ENCODE measurements around the gene BBC3. TPM values are rescaled to one million over a fixed set of nuclear protein-coding genes. Genes with fewer than 3 reads are reported as not detected.
"Not testable (repeated sequence)": the region's sequence is repeated elsewhere in the genome, so short reads cannot be mapped to it uniquely, and the experiment has no call there.

BBC3 gene, protein sequence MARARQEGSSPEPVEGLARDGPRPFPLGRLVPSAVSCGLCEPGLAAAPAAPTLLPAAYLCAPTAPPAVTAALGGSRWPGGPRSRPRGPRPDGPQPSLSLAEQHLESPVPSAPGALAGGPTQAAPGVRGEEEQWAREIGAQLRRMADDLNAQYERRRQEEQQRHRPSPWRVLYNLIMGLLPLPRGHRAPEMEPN
- total RNA-seq (1 to 10 TPM; 2.1 to 4.3 (median 4.0) TPM), polyA plus RNA-seq (3.4 TPM)
- long read RNA-seq, donor 1, partial matches to known transcripts: 0 of 3 reads
- long read RNA-seq, donor 1, other reads (novel, unspliced or antisense): 2 of 3 reads
- long read RNA-seq, donor 2, partial matches to known transcripts: 1 of 3 reads
- long read RNA-seq, donor 2, other reads (novel, unspliced or antisense): 2 of 3 reads
- long read RNA-seq, donor 3: 0 reads
- long read RNA-seq, donor 4, partial matches to known transcripts: 2 of 5 reads
- long read RNA-seq, donor 4, other reads (novel, unspliced or antisense): 0 of 5 reads

DNA sequence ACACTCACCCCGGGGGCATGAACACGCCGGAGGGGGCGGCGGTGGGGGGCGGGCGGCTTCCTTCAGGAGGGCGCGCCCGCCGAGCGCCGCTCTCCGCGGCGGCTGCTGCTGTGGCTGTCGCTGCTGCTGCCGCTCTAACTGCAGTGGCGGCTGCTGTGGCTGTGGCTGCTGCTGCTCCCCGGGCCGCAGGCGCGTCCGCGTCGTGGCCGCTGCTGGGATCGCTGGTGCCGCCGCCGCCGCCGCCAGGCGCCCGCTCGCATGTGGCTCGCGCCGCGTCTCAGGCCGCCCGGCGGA lies at the start of gene BBC3:
Gene BBC3, minus strand, starts transcription at position 279 of the 294 bp plus-strand sequence. CDS start 2,768 bp downstream, outside the sequence.
- intact Hi-C loops (cut with DNase I): no loop called here
- DNase-seq (no peak), ATAC-seq (no peak)
- Histone ChIP-seq H3K4me1 (ENCODE audit: control insufficient read depth, insufficient read depth, low read length) (peaks cover 6% of the 10 kb centered on the region), H3K9me3 (ENCODE audit: control insufficient read depth, low read length) (no peaks in the 10 kb centered on the region), H3K27me3 (ENCODE audit: control insufficient read depth, insufficient read depth) (no peaks in the 10 kb centered on the region), H3K27ac (ENCODE audit: low read length) (peak within 1 kb of the TSS; percentile 68), H3K4me3 (ENCODE audit: low read length) (peak within 1 kb of the TSS; percentile 89)
- WGBS: 0% methylated on average over 43 of the region's 43 CpGs

DNA sequence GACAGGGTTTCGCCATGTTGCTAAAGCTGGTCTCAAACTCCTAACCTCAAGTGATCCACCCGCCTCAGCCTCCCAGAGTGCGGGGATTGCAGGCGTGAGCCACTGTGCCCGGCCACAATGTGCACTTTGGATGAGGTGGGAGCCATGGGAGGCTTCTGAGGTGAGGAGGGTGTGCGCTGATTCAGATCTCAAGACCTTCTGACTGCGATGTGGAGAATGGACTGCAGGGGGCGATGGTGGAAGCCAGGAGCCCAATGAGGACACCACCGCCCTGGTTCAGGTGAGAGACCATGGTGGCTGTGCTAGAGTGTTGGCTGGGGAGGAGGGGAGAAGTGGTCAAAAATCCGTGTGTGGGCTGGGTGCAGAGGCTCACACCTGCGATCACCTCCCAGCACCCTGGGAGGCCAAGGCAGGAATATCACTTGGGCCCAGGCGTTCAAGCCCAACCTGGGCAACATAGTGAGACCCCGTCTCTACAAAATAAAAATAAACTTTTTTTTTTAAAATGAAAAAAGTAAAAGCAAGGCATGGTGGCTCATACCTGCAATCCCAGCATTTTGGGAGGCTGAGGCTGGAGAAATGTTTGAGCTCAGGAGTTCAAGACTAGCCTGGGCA lies 49.3 kb upstream of the BBC3 start:
- Histone ChIP-seq H3K9me3 (ENCODE audit: control insufficient read depth, low read length) (no peaks in the 10 kb centered on the region), H3K27me3 (ENCODE audit: control insufficient read depth, insufficient read depth) (no peaks in the 10 kb centered on the region), H3K27ac (ENCODE audit: low read length) (no peak overlapping the region), H3K4me3 (ENCODE audit: low read length) (no peak overlapping the region), H3K4me1 (ENCODE audit: control insufficient read depth, insufficient read depth, low read length) (no peaks in the 10 kb centered on the region)
- intact Hi-C loops (cut with DNase I): no loop called here
- DNase-seq (peak in 1 of 3 donors; percentile 74), ATAC-seq (no peak)
- 90% methylated on average over 13 of the region's 13 CpGs for WGBS

DNA sequence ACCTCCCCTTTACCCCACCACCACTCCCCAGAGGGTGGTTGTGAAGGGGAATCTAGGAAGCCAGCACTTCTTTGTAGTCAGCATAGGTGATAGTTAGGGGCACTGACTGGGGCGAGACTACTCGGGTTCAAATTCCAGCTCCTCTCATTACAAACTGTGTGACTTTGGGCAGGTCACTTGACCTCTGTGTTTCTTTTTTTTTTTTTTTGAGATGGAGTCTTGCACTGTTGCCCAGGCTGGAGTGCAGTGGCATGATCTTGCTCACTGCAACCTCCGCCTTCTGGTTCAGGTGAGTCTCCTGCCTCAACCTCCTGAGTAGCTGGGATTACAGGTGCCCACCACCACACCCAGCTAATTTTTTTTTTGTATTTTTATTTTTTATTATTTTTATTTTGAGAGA lies 45.5 kb upstream of the BBC3 start:
- not testable (repeated sequence) for H3K4me3 ChIP-seq (ENCODE audit: low read length); H3K9me3 ChIP-seq (ENCODE audit: control insufficient read depth, low read length); H3K27me3 ChIP-seq (ENCODE audit: control insufficient read depth, insufficient read depth); H3K4me1 ChIP-seq (ENCODE audit: control insufficient read depth, insufficient read depth, low read length); ATAC-seq; DNase-seq; H3K27ac ChIP-seq (ENCODE audit: low read length)
- intact Hi-C loops (cut with DNase I): loop anchor here in 1 of 4 donors (5.0 kb wide), 1 partner anchor 426 kb away; no protein-coding TSS in a partner anchor
- WGBS: 86% methylated on average over 3 of the region's 3 CpGs

DNA sequence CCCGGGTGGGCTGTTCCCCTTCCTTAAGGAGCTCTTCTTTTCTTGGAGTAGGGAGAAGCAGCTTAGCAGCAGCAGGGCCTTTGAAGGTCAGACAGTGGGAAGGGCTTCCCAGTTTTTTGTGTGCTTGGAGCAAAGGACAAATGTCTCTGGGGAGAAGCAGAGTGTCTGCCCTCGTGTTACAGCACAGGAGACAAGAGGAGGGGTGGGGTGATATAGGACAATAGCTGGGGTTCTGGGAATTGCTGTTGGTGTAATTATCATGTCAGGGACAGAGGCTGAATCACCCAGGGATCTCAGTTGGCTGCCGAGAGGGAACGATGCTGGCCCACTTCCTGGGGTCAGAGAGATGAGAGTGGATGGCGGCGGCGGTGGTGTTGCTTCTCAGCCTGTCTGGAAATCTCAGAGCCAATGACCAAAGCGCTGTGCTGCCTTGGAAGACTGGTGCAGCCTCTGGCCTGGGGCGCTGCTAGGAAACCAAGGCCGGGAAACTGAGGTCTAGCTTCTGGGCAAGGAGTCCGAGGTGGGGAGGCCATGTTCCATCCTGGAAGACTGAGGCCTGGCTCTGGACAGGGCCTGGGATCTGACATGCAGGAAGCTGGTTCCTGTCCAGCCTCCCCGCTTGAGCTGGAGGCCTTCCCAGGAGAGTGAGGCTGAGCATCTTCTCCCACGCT lies 44.9 kb upstream of the BBC3 start:
- H3K4me1 ChIP-seq (ENCODE audit: control insufficient read depth, insufficient read depth, low read length): no peaks in the 10 kb centered on the region

DNA sequence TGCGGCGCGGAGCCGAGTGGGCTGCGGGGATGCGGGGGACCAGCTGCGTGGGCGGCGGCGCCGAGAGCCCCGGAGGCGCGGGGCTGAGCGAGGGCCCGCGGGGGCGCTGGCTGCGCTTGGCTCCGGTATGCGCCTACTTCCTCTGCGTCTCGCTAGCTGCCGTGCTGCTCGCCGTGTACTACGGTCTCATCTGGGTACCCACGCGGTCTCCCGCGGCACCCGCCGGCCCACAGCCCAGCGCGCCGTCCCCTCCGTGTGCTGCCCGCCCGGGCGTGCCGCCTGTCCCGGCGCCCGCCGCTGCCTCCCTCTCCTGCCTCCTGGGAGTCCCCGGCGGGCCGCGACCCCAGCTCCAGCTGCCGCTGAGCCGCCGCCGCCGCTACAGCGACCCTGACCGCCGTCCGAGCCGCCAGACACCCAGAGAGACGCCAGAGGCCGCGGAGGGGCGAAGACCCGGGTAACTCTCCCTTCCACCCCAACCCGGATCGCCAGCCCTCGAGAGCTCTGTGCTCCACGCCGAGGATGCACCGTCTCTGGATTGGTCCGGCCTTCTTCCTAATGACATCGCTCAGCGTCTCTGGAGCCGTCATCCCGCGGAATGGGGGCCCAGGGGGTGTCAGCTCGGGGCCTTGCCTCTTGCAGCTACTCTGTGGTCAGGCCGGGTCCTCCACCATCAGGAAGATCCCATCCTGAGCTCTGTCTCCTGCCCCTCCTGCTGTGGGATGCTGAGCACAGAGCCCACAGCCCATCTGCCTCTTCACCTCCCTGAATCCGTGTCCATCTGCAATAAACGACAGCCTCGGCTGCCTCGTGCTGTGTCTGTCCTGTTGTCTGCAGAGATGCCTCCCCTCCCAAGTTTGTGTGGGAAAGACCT lies 44.1 kb upstream of the BBC3 start:
- Histone ChIP-seq H3K4me1 (ENCODE audit: control insufficient read depth, insufficient read depth, low read length) (no peaks in the 10 kb centered on the region), H3K27ac (ENCODE audit: low read length) (peak overlapping the region; percentile 27), H3K4me3 (ENCODE audit: low read length) (peak overlapping the region; percentile 61), H3K9me3 (ENCODE audit: control insufficient read depth, low read length) (no peaks in the 10 kb centered on the region), H3K27me3 (ENCODE audit: control insufficient read depth, insufficient read depth) (no peaks in the 10 kb centered on the region)
- ATAC-seq: peak; percentile 0 to 1
- intact Hi-C loops (cut with DNase I): loop anchor here in 1 of 4 donors (5.0 kb wide), 1 partner anchor 427 kb away; no protein-coding TSS in a partner anchor
- 5% methylated on average over 81 of the region's 82 CpGs for whole genome bisulfite sequencing
- peak in 2 of 3 donors; percentile 63 to 79 for DNase-seq

More for the DNA sequence above, 44.9 kb upstream of the BBC3 start:
- Histone ChIP-seq H3K9me3 (ENCODE audit: control insufficient read depth, low read length) (no peaks in the 10 kb centered on the region), H3K27me3 (ENCODE audit: control insufficient read depth, insufficient read depth) (no peaks in the 10 kb centered on the region), H3K27ac (ENCODE audit: low read length) (peak overlapping the region; percentile 27), H3K4me3 (ENCODE audit: low read length) (no peak overlapping the region)
- DNase-seq (peak; percentile 68 to 83 (median 82)), ATAC-seq (peak in 1 of 2 donors; percentile 1)
- intact Hi-C loops (cut with DNase I): loop anchor here in 1 of 4 donors (5.0 kb wide), 1 partner anchor 426 kb away; no protein-coding TSS in a partner anchor
- WGBS: 42% methylated on average over 13 of the region's 13 CpGs

DNA sequence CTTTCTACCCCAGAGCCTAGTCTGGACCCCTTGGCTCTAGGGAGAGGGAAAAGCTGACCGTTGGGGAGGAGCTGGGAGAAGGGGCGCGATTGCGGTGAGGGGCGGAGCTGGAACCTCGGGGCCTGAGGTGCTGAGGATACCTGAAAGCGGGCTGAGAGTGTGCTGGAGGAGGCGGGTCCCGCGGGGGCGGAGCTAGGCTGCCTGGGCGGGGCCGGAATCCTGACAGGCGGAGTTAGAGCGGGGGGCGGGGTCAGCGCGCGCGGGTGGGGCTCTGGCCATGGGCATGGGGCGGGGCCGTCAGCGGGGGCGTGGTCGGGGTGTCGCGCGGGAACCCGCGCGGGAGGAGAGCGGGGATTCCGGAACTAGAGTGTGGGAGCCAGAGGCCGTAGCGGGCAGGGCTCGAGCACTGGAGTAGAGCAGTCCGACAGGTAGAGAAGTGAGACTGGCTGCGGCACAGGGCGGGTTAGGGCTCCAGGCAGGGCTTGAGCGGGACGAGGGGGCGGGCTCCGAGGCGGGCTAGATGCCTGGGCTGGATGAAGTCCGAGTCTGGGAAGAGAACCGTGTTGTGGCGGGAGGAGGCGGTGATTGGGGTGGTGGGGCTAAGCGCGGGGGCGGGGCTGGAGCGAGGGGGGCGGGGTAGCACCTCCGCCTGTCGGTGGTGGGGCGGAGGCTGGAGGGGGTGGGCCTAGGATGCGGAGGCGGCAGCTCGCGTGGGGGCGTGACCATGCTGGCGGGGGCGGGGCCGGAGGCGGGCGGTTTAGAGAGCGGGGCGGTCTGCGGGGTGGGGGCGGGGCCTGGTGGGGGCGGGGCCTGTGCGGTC lies 43.3 kb upstream of the BBC3 start, which contains the start of gene INAFM1:
Gene INAFM1, plus strand, starts transcription at position 815 of the 820 bp plus-strand sequence. CDS start 35 bp downstream, outside the sequence.
- ATAC-seq: peak; percentile 88 to 90
- H3K9me3 ChIP-seq (ENCODE audit: control insufficient read depth, low read length): no peaks in the 10 kb centered on the region
- no peaks in the 10 kb centered on the region for H3K27me3 ChIP-seq (ENCODE audit: control insufficient read depth, insufficient read depth)
- H3K4me3 ChIP-seq (ENCODE audit: low read length): peak within 1 kb of the TSS; percentile 61
- intact Hi-C loops (cut with DNase I): no loop called here
- H3K27ac ChIP-seq (ENCODE audit: low read length): peak within 1 kb of the TSS; percentile 99
- WGBS: under 1% methylated on average over 71 of the region's 72 CpGs
- no peaks in the 10 kb centered on the region for H3K4me1 ChIP-seq (ENCODE audit: control insufficient read depth, insufficient read depth, low read length)
- peak; percentile 98 to 100 (median 99) for DNase-seq

DNA sequence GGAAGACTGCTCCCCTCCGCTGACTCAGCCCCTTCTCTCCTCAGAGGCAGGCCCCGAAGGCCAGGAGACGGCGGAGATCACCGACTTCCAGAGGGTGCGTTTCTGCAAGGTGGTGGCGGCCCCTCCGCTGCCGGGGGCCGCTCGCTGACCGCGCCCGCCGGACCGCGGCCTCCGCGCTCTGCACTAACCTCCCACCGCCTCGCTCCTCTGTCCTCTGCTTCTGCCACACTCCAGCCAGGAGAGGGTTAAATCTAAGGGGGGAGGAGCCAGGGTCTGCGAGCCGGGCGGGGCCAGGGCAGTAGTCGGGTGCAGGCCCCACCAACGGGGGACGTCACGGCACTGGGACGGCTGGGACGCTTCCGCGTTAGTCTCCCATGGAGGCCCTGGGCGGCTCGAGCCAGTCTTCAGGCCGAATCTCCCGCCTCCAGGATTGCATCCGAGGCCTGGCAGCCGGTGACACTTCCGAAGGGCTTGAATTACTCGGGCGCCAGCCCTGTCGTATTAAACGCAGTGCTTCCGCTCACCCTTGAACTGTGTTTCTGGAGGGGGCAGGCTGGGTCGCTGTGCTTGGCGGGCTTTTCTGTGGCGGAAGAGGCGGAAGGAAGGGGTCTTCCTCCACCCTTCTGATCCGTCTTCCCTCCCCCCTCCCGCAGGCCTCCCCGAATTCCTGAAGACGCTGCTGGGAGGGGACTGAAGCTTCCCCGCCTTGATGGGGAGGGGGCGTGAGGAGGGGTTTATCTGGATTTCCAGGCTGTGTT lies 42.5 kb upstream of the BBC3 start:
- DNase-seq (peak; percentile 95 to 98 (median 97)), ATAC-seq (peak; percentile 86)
- Histone ChIP-seq H3K27me3 (ENCODE audit: control insufficient read depth, insufficient read depth) (no peaks in the 10 kb centered on the region), H3K4me1 (ENCODE audit: control insufficient read depth, insufficient read depth, low read length) (no peaks in the 10 kb centered on the region), H3K4me3 (ENCODE audit: low read length) (peak overlapping the region; percentile 61), H3K9me3 (ENCODE audit: control insufficient read depth, low read length) (no peaks in the 10 kb centered on the region), H3K27ac (ENCODE audit: low read length) (peak overlapping the region; percentile 94)
- intact Hi-C loops (cut with DNase I): no loop called here
- under 1% methylated on average over 54 of the region's 54 CpGs for WGBS

DNA sequence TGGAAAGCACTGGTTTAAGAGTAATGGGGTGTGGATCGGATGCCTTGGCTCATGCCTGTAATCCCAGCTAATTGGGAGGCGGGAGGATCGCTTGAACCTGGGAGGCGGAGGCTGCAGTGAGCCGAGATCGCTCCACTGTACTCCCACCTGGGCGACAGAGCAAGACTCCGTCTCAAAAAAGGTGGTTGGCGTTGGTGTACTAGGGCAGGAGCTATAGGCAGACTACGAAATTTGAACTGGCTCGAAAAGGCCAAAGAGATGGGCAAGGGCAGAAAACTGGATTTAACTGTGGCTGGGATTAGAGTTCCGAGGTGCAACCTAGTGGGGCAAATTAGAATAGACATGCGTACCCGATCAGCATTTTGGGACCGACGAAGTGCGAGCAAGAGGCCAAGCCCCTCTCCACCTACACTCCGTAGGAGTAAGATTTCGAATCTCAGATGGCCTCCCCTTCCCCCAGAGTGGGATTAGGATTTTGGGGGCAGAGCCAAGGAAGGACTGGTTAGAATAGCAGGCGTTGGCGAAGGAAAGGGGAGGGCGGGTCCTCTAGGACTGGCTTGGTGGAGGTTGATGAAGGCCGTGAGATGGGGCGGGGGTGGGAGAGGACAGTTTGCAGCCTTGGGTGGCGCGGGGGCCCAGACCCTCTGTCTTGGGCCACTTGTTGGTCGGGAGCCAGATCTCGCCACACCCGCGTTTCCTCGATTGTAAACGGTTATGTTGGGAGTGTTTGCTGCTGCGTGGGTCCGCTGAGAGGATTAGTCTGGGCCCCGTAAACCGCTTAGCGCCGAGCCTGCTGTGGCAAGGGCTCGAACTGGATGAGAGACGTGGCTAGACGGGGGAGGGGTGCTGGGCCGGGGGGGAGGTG lies 41.7 kb upstream of the BBC3 start:
- WGBS: 30% methylated on average over 42 of the region's 42 CpGs
- H3K4me1 ChIP-seq (ENCODE audit: control insufficient read depth, insufficient read depth, low read length): no peaks in the 10 kb centered on the region
- intact Hi-C loops (cut with DNase I): no loop called here
- peak in 1 of 2 donors; percentile 0 for ATAC-seq
- peak overlapping the region; percentile 94 for H3K27ac ChIP-seq (ENCODE audit: low read length)
- peak overlapping the region; percentile 61 for H3K4me3 ChIP-seq (ENCODE audit: low read length)
- DNase-seq: peak; percentile 63 to 84 (median 82)
- no peaks in the 10 kb centered on the region for H3K27me3 ChIP-seq (ENCODE audit: control insufficient read depth, insufficient read depth)
- no peaks in the 10 kb centered on the region for H3K9me3 ChIP-seq (ENCODE audit: control insufficient read depth, low read length)

Measured in right cardiac atrium (tissue), 5 donors.